ENCODE measurements around the gene FAM98C.
A peak's percentile ranks its signal among the peaks of the same experiment; 100 is the strongest.
"Not testable (repeated sequence)": the region's sequence is repeated elsewhere in the genome, so short reads cannot be mapped to it uniquely, and the experiment has no call there.

Gene FAM98C

GRCh38 chr19:38399081-38399480 lies 3.8 kb upstream of the FAM98C start:
- no peak for DNase-seq (ENCODE audit: low spot score)

GRCh38 chr19:38399537-38399936 lies 3.4 kb upstream of the FAM98C start:
- no peak for DNase-seq (ENCODE audit: low spot score)

GRCh38 chr19:38400361-38400760 lies 2.5 kb upstream of the FAM98C start:
- DNase-seq (ENCODE audit: low spot score): no peak

GRCh38 chr19:38401148-38401547 lies 1.7 kb upstream of the FAM98C start:
- DNase-seq (ENCODE audit: low spot score): no peak

- no peak for DNase-seq (ENCODE audit: low spot score)
These were observed 298 bp upstream of the FAM98C start for GRCh38 chr19:38402623-38402966.

DNA sequence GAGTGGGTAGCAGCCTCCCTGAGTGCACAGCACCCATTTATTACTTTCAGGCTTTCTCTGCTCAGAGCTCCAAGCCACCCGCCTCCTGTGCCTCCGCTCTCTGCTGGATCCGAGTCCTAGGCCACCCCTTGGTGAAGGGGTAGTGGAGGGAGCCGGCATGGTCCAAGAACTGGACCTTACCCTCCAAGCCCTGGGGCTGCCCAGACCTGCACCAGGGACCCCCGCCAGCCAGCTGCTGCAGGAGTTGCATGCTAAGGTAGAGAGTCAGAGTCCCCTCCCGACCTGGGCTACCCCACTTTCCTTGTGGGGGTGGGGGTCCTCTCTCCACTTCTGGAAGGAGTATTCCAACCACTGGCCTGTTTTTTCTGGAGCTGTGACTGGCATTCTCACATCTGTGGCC lies 2.0 kb downstream of the FAM98C start:
- no peak for DNase-seq (ENCODE audit: low spot score)

- DNase-seq (ENCODE audit: low spot score): no peak
These were observed 2.4 kb downstream of the FAM98C start for GRCh38 chr19:38405276-38405675.

DNA sequence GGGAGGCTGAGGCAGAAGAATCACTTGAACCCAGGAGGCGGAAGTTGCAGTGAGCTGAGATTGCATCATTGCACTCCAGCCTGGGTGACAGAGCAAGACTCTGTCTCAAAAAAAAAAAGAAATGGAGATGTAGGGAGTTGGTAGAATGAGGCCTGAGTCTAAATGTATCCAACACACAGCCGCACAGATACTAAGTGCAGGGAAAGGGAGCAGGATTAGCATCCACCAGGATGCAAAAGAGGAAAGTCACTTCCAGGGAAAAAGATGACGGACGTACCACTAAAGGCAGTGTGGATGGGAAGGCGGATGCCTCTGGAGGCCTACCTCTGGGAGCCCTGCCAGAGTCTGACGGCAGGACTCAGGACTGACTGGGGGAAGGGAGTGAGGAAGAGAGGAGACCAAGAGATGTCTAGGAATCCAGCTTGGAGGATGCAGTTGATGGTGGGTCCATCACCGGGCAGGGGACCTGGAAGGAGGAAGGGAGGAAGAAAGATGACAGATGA lies 6.8 kb downstream of the FAM98C start:
- DNase-seq (ENCODE audit: low spot score): no peak

- not testable (repeated sequence) for DNase-seq (ENCODE audit: low spot score)
These were observed 7.5 kb downstream of the FAM98C start for GRCh38 chr19:38410407-38410806.

GRCh38 chr19:38411041-38411712 lies 8.3 kb downstream of the FAM98C start:
- DNase-seq (ENCODE audit: low spot score): no peak

DNA sequence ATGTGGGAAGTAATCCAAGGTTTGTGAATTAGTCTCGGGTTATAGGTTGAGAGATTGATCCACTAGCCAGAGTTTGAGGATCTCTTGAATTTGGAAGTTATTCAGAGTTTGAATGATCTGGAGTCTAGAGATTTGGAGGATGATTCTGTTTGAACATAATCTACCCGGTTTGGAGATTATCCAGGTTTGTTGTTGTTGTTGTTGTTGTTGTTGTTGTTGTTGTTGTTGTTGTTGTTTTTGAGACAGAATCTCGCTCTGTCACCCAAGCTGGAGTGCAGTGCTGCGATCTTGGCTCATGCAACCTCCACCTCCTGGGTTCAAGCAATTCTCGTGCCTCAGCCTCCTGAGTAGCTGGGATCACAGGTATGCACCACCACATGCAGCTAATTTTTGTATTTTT lies 9.0 kb downstream of the FAM98C start:
- DNase-seq (ENCODE audit: low spot score): not testable (repeated sequence)

DNA sequence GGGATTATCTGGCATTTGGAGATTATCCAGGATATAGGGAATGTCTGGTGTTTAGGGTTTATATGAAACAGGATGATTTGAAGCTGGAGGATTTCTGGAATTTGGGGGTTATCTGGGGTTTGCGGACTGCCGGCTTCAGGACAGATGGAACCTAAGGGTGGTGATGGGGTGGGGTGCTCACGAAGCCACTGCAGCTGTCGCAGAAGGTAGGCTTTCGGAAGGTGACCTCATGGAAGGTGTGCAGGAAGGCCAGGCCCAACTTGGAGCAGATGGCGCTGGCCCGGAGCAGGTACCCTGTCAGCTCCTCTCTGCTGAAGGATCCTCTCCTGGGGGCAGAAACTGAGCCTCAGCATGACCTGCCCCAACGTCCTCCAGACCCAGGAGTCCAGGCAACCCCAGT lies 9.6 kb downstream of the FAM98C start:
- DNase-seq (ENCODE audit: low spot score): no peak

DNA sequence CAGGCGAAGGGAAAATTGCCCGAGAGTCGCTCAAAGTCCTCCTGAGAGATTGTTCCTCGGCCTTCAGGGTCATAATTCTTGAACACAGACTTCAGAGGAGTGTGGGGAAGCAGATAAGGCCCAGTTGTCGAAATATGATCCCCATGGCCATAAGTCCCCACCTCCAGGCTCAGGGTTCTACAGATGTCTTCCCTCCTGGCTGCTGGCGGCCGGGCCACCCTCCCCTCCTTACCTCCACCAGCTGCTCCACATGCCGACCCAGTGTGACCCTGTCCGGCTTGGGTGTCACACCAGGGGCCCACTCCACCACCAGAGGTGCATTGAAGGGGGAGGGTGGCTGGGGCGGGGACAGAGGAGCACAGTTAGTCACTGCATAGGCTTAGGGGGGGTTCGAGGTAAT lies 10.1 kb downstream of the FAM98C start:
- no peak for DNase-seq (ENCODE audit: low spot score)

GRCh38 chr19:38413416-38413815 lies 10.5 kb downstream of the FAM98C start:
- no peak for DNase-seq (ENCODE audit: low spot score)

DNA sequence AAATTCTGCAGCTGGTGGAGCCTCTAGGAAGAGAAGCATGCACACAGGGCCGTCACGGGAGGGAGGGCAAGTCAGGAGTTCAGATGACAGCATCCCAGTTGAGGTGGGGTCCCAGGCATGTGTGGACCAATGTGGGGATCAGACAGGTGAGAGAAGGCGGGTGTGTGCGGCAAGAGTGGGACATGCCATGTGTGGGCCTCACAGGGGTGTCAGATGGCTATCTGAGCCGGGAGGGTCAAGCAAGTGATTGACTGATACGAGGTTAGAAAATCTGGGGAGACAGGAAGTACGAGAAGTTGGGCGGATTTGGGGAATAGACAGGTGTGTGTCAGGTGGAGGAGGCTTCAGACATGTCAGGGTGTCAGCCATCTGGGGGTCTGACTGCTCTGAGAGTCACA lies 14.3 kb downstream of the FAM98C start:
- DNase-seq (ENCODE audit: low spot score): no peak

GRCh38 chr19:38417544-38418506 lies 14.9 kb downstream of the FAM98C start:
- DNase-seq (ENCODE audit: low spot score): peak; percentile 60

- DNase-seq (ENCODE audit: low spot score): no peak
These were observed 18.0 kb downstream of the FAM98C start for GRCh38 chr19:38420935-38421334.

- no peak for DNase-seq (ENCODE audit: low spot score)
These were observed 19.0 kb downstream of the FAM98C start for GRCh38 chr19:38421856-38422255.

- DNase-seq (ENCODE audit: low spot score): no peak
These were observed 19.5 kb downstream of the FAM98C start for GRCh38 chr19:38422438-38422837.

DNA sequence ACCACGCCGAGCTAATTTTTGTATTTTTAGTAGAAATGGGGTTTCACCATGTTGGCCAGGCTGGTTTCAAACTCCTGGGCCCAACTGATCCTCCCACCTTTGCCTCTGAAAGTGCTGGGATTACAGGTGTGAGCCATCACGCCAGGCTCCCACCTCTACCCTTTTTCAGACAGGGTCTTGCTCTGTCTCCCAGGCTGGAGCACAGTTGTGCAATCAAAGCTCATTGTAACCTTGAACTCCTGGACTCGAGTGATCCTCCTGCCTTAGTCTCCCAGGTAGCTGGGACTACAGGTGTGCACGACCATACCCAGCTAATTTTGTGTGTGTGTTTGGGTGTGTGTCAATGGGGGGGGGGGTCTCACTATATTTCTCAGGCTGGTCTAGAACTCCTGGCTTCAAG lies 21.4 kb downstream of the FAM98C start:
- no peak for DNase-seq (ENCODE audit: low spot score)

- DNase-seq (ENCODE audit: low spot score): no peak
These were observed 22.4 kb downstream of the FAM98C start for GRCh38 chr19:38425222-38425809.

DNA sequence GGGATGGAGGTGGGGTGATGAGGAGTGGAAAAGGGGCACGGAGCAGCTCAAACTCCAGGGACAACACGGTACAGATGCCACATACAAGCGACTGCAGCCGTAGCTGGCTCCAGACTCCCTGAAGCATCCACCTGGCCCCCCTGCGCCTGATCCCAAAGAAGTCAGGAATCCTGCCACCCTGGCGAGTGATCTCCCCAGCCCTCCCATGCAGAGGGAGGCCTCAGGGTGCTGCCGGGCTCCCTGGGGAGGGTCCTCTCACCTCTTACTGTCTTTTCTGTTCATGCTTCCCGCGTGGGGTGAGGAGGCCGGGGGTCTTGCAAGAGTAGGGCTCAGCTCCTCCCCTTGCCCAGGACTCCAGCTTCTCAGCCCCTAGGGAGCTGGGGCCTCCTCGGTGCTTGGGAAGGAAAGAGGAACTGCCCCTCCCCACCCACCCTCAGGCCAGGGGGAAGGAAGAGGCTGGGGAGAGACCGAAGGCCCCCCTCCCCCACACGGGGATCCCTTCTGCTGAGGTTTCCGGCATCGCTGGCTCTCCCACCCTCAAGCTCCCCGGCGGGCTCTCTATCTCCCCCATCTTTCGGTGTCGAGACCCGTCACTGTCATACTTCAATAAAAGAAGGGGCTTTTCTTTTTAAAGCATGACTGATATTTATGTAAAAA lies 23.0 kb downstream of the FAM98C start, which contains the start of gene RASGRP4:
Gene RASGRP4, minus strand, starts transcription at position 410 of the 657 bp plus-strand sequence. Its CDS starts 128 bp downstream, at position 282.
- DNase-seq (ENCODE audit: low spot score): peak; percentile 24
